Activated CD4-positive, alpha-beta memory T cell treated with anti-CD3 and anti-CD28 coated beads for 36 hours (primary cell): ENCODE results near the gene MRPS9. TPM values are rescaled to one million over a fixed set of nuclear protein-coding genes. Genes with fewer than 3 reads are reported as not detected.

ENCODE experiments used
- CTCF ChIA-PET: fragments of 350-600 bp; sonication (Branson Sonifier 250); formaldehyde crosslinking; loops from one replicate; lab custom pipeline; 2021; ENCODE audit warnings: antibody characterized with exemption, inconsistent platforms; lab: Charles Lee
- POLR2A ChIA-PET: fragments of 350-600 bp; sonication (Branson Sonifier 250); formaldehyde crosslinking; loops from one replicate; lab custom pipeline; 2021; ENCODE audit warnings: antibody characterized with exemption; lab: Charles Lee
- DNase-seq: peaks from one replicate; pipeline ENCODE4 v3.0.0-alpha.2; 2020
- H3K27ac Mint-ChIP-seq: one replicate; pipeline ENCODE4 v1.8.0; 2021; ENCODE audit warnings: mixed read lengths
- H3K27me3 Mint-ChIP-seq: one replicate; pipeline ENCODE4 v1.8.0; 2021; ENCODE audit warnings: mixed read lengths
- H3K36me3 Mint-ChIP-seq: one replicate; pipeline ENCODE4 v1.8.0; 2021; ENCODE audit warnings: mixed read lengths
- H3K4me1 Mint-ChIP-seq: one replicate; pipeline ENCODE4 v1.8.0; 2021; ENCODE audit warnings: low read depth, mixed read lengths
- H3K4me3 Mint-ChIP-seq: one replicate; pipeline ENCODE4 v1.8.0; 2021; ENCODE audit warnings: mild to moderate bottlenecking, mixed read lengths
- H3K9me3 Mint-ChIP-seq: one replicate; pipeline ENCODE4 v1.8.0; 2021; ENCODE audit warnings: mixed read lengths
- intact Hi-C: fragments of 100-400 bp; cut with micrococcal nuclease; formaldehyde crosslinking; loops from one replicate; pipeline ENCODE4 v1.15.1; 2023
- total RNA-seq, 2 experiments: library from RNA; stranded (reverse); gene quantifications; one replicate each; pipeline ENCODE4 v1.2.3, GENCODE V29; 2021

Gene MRPS9
- total RNA-seq, 2 experiments from 2014 or later = 38.2 to 39.3 TPM

- Mint-ChIP-seq H3K27me3 (no peaks in the 10 kb centered on the region), H3K4me1 (no peaks in the 10 kb centered on the region), H3K9me3 (no peaks in the 10 kb centered on the region), H3K4me3 (no peak overlapping the region), H3K27ac (no peak overlapping the region), H3K36me3 (no peaks in the 10 kb centered on the region)
- no peak for DNase-seq
- ChIA-PET POLR2A (no interaction called here), CTCF (interaction anchor here (12.7 kb wide), 1 partner anchor 128 kb away, joined by 222 read pairs; the partner anchor contains the start of gene GPR45)
- intact Hi-C loops = no loop called here
These were observed 72.5 kb downstream of the MRPS9 start for GRCh38 chr2:105110295-105110829.

GRCh38 chr2:105111365-105112150 is 73.7 kb downstream of the MRPS9 start:
- POLR2A ChIA-PET = interaction anchor here (1.3 kb wide), 1 partner anchor 125 kb away, joined by 4 read pairs; no protein-coding TSS in a partner anchor
- DNase-seq = no peak
- intact Hi-C loops = no loop called here
- Mint-ChIP-seq H3K4me3 (no peak overlapping the region), H3K4me1 (no peaks in the 10 kb centered on the region), H3K36me3 (no peaks in the 10 kb centered on the region), H3K9me3 (no peaks in the 10 kb centered on the region), H3K27me3 (no peaks in the 10 kb centered on the region), H3K27ac (no peak overlapping the region)
- CTCF ChIA-PET = interaction anchor here (12.7 kb wide), 1 partner anchor 127 kb away, joined by 222 read pairs; the partner anchor contains the start of gene GPR45

- Mint-ChIP-seq H3K36me3 (no peaks in the 10 kb centered on the region), H3K4me3 (no peak overlapping the region), H3K4me1 (no peaks in the 10 kb centered on the region), H3K27me3 (no peaks in the 10 kb centered on the region), H3K27ac (no peak overlapping the region), H3K9me3 (no peaks in the 10 kb centered on the region)
- POLR2A ChIA-PET = interaction anchor here (1.3 kb wide), 1 partner anchor 124 kb away, joined by 4 read pairs; no protein-coding TSS in a partner anchor
- CTCF ChIA-PET = interaction anchor here (12.7 kb wide), 1 partner anchor 126 kb away, joined by 222 read pairs; the partner anchor contains the start of gene GPR45
- intact Hi-C loops = no loop called here
- DNase-seq = no peak
These were observed 74.5 kb downstream of the MRPS9 start for GRCh38 chr2:105112345-105112744.

GRCh38 chr2:105113616-105114291 is 75.9 kb downstream of the MRPS9 start:
- Mint-ChIP-seq H3K9me3 (no peaks in the 10 kb centered on the region), H3K4me3 (no peak overlapping the region)
- POLR2A ChIA-PET = no interaction called here

GRCh38 chr2:105114551-105114950 is 76.7 kb downstream of the MRPS9 start:
- no peak for DNase-seq
- Mint-ChIP-seq H3K4me1 (no peaks in the 10 kb centered on the region), H3K36me3 (no peaks in the 10 kb centered on the region), H3K9me3 (no peaks in the 10 kb centered on the region), H3K27ac (no peak overlapping the region), H3K27me3 (no peaks in the 10 kb centered on the region), H3K4me3 (no peak overlapping the region)
- intact Hi-C loops = loop anchor here (1.0 kb wide), 2 partner anchors 121 to 181 kb away; no protein-coding TSS in a partner anchor
- POLR2A ChIA-PET = no interaction called here
- CTCF ChIA-PET = interaction anchor here (0.7 to 12.7 kb wide), 24 partner anchors 8 to 179 kb away, joined by 3 to 222 read pairs (median 4); partner anchors contain the start of genes GPR45 and MRPS9

More at GRCh38 chr2:105113616-105114291, 75.9 kb downstream of the MRPS9 start:
- no peak for DNase-seq
- no peaks in the 10 kb centered on the region for H3K27me3 Mint-ChIP-seq
- intact Hi-C loops = loop anchor here (1.0 kb wide), 2 partner anchors 122 to 182 kb away; no protein-coding TSS in a partner anchor
- H3K27ac Mint-ChIP-seq = no peak overlapping the region
- H3K36me3 Mint-ChIP-seq = no peaks in the 10 kb centered on the region
- CTCF ChIA-PET = interaction anchor here (0.7 to 12.7 kb wide), 13 partner anchors 9 to 175 kb away, joined by 3 to 222 read pairs (median 4); partner anchors contain the start of genes GPR45 and MRPS9
- H3K4me1 Mint-ChIP-seq = no peaks in the 10 kb centered on the region

- Mint-ChIP-seq H3K4me1 (no peaks in the 10 kb centered on the region), H3K27me3 (no peaks in the 10 kb centered on the region), H3K27ac (no peak overlapping the region), H3K9me3 (no peaks in the 10 kb centered on the region), H3K36me3 (no peaks in the 10 kb centered on the region), H3K4me3 (no peak overlapping the region)
- intact Hi-C loops = no loop called here
- ChIA-PET POLR2A (no interaction called here), CTCF (interaction anchor here (0.6 to 12.7 kb wide), 9 partner anchors 8 to 139 kb away, joined by 3 to 222 read pairs (median 4); partner anchors contain the start of genes GPR45 and MRPS9)
- DNase-seq = no peak
These were observed 78.5 kb downstream of the MRPS9 start for GRCh38 chr2:105116348-105116747.

GRCh38 chr2:105117565-105117964 is 79.7 kb downstream of the MRPS9 start:
- DNase-seq = no peak
- CTCF ChIA-PET = interaction anchor here (1.1 to 12.7 kb wide), 4 partner anchors 10 to 121 kb away, joined by 3 to 222 read pairs (median 14); partner anchors contain the start of gene GPR45
- intact Hi-C loops = no loop called here
- POLR2A ChIA-PET = no interaction called here
- Mint-ChIP-seq H3K27me3 (no peaks in the 10 kb centered on the region), H3K4me3 (no peak overlapping the region), H3K9me3 (no peaks in the 10 kb centered on the region), H3K36me3 (no peaks in the 10 kb centered on the region), H3K4me1 (no peaks in the 10 kb centered on the region), H3K27ac (no peak overlapping the region)

- Mint-ChIP-seq H3K4me3 (no peak overlapping the region), H3K4me1 (no peaks in the 10 kb centered on the region), H3K27me3 (no peaks in the 10 kb centered on the region), H3K36me3 (no peaks in the 10 kb centered on the region), H3K27ac (no peak overlapping the region), H3K9me3 (no peaks in the 10 kb centered on the region)
- DNase-seq = peak; percentile 17
- POLR2A ChIA-PET = no interaction called here
- intact Hi-C loops = no loop called here
- CTCF ChIA-PET = interaction anchor here (12.7 kb wide), 1 partner anchor 119 kb away, joined by 222 read pairs; the partner anchor contains the start of gene GPR45
These were observed 81.1 kb downstream of the MRPS9 start for GRCh38 chr2:105118960-105119359.

- no peaks in the 10 kb centered on the region for H3K36me3 Mint-ChIP-seq
- DNase-seq = no peak
- intact Hi-C loops = no loop called here
- H3K9me3 Mint-ChIP-seq = no peaks in the 10 kb centered on the region
- POLR2A ChIA-PET = no interaction called here
- no peak overlapping the region for H3K27ac Mint-ChIP-seq
- no peaks in the 10 kb centered on the region for H3K4me1 Mint-ChIP-seq
- no peak overlapping the region for H3K4me3 Mint-ChIP-seq
- peaks cover 3% of the 10 kb centered on the region for H3K27me3 Mint-ChIP-seq
- CTCF ChIA-PET = interaction anchor here (12.7 kb wide), 1 partner anchor 117 kb away, joined by 222 read pairs; the partner anchor contains the start of gene GPR45
These were observed 83.6 kb downstream of the MRPS9 start for GRCh38 chr2:105121434-105121833.

GRCh38 chr2:105125428-105125827 is 87.6 kb downstream of the MRPS9 start:
- H3K9me3 Mint-ChIP-seq = no peaks in the 10 kb centered on the region
- CTCF ChIA-PET = interaction anchor here (1.0 kb wide), 1 partner anchor 11 kb away, joined by 3 read pairs; no protein-coding TSS in a partner anchor

GRCh38 chr2:105125920-105126319 is 88.1 kb downstream of the MRPS9 start:
- CTCF ChIA-PET = interaction anchor here (1.0 to 1.1 kb wide), 2 partner anchors 11 to 110 kb away, joined by 3 read pairs; no protein-coding TSS in a partner anchor
- intact Hi-C loops = no loop called here
- H3K36me3 Mint-ChIP-seq = no peaks in the 10 kb centered on the region
- peaks cover 3% of the 10 kb centered on the region for H3K27me3 Mint-ChIP-seq
- no peaks in the 10 kb centered on the region for H3K9me3 Mint-ChIP-seq
- H3K4me1 Mint-ChIP-seq = no peaks in the 10 kb centered on the region
- H3K27ac Mint-ChIP-seq = no peak overlapping the region
- no peak overlapping the region for H3K4me3 Mint-ChIP-seq
- DNase-seq = no peak
- POLR2A ChIA-PET = no interaction called here

More at GRCh38 chr2:105125428-105125827, 87.6 kb downstream of the MRPS9 start:
- Mint-ChIP-seq H3K27me3 (peaks cover 3% of the 10 kb centered on the region), H3K36me3 (no peaks in the 10 kb centered on the region), H3K4me3 (no peak overlapping the region), H3K27ac (no peak overlapping the region), H3K4me1 (no peaks in the 10 kb centered on the region)
- DNase-seq = no peak
- POLR2A ChIA-PET = no interaction called here
- intact Hi-C loops = no loop called here
